HL-60/S4 (cell line): ENCODE results near the gene JAK1.

Source experiments
- in situ Hi-C: fragments of 300-500 bp; cut with MboI; formaldehyde crosslinking; loops from 2 replicates; pipeline ENCODE4 v1.14.3; 2022; ENCODE audit warnings: low sequenced_read_pairs

The JAK1 gene

DNA sequence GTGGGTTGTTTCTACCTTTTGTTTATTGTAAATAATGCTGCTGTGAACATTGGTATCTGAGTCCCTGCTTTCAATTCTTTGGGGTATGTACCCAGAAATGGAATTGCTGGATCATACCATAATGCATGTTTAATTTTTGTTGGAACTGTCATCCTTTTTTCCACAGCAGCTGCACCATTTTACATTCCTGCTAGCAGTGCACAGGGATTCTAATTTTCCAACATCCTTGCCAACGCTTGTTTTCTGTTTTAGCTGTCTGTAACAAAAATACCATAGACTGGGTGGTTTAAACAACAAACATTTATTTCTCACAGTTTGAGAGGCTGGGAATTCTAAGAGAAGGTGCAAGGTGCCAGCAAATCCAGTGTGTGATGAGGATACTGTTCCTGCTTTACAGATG, 156.3 kb downstream of the JAK1 start:
- in situ Hi-C loops, result no loop called here

DNA sequence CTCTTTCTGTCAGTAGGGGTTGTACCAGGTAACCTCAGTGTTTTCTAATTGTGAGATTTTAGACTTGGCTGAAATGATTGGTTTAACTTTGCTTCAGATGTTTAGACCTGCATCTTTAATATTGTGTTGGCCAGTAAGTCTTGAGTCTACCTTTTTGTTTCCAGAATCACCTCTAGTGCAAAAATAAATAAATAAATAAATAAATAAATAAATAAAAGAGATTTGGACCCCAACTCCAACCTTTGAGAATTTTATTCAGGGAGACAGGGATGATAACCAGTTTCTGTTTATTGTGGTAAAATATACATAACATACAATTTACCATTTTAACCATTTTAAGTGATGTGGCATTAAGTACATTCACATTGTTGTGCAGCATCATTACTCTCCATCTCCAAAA, 157.0 kb downstream of the JAK1 start:
- in situ Hi-C loops, result no loop called here

DNA sequence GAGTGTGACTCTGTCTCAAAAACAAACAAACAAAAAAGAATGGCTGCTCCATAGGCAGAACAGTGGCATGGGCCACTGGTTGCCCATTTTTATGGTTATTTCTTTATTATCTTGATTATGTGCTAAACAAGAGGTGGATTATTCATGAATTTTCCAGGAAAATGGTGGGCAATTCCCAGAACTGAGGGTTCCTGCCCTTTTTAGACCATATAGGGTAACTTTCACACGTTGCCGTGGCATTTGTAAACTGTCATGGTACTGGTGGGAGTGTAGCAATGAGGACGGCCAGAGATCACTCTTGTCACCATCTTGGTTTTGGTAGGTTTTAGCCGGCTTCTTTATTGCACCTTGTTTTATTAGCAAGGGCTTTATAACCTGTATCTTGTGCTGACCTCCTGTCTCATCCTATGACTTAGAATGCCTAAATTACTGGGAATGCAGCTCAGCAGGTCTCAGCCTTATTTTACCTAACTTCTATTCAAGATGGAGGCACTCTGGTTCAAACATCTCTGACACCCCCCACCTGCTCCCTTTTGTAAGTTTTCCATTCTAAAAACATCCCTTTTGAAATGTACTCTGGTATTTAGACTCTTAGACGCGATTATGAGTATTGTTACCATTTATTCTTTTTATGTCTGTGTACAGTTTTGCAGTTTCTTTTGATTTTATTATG, 164.4 kb downstream of the JAK1 start:
- in situ Hi-C loops, result no loop called here

DNA sequence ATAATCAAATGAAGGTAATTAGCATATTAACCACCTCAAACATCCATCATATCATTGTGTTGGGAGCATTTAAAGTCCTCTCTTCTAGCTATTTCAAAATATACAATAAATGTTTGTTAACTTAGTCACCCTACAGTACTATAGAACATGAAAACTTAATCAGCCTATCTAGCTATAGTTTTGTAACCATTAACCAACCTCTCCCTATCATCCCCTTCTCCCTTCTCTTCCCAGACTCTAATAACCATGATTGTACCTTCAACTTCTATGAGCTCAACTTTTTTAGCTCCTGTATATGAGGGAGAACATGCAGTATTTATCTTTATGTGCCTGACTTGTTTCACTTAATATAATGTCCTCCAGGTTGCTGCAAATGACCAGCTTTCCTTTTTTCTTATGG, 167.5 kb downstream of the JAK1 start:
- in situ Hi-C loops, result no loop called here

DNA sequence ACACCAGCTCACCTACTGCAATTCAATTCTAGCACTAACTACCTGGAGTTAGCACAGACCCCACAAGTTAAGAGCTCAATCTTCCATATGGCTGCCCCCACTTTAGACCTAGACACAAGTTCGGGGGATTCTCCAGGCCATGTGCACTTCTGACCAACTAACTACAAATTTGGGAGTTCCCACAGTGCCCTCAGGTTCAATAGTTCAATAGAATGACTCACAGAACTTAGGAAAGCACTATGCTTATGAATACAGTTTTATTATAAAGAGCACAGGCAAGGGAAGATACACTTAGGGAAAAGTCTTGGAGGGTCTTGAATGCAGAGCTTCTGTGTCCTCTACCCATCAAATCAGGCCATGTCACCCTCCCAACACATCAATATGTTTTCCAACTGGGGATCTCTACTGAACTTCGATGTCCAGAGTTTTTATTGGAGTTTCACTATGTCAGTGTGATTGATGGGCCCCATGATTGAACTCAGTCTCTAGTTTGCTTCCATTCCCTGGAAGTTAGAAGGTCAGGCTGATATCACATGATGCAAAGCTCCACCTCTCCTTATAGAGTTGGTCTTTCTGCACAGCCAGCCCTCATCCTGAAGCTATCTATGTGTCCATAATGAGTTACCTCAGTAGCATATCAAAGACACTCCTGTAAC, 175.4 kb downstream of the JAK1 start:
- in situ Hi-C loops, result no loop called here
